NCI-H146 treated with DMSO at 0.1 percent for 48 hours (cell line): ENCODE results near the gene AGRN.

Source experiments
- DNase-seq: peaks from one replicate; lab custom pipeline; 2025; ENCODE audit not compliant: unreplicated experiment; lab: John Stamatoyannopoulos, UW

Gene AGRN

GRCh38 chr1:1079408-1080121, 59.6 kb downstream of the AGRN start:
- DNase-seq, result no peak

- DNase-seq, result no peak
Measured at GRCh38 chr1:1080122-1080757, 60.3 kb downstream of the AGRN start.

GRCh38 chr1:1080951-1081310, 61.0 kb downstream of the AGRN start:
- no peak for DNase-seq

GRCh38 chr1:1081311-1082238, 61.7 kb downstream of the AGRN start:
- no peak for DNase-seq

GRCh38 chr1:1082239-1082775, 62.4 kb downstream of the AGRN start:
- DNase-seq, result no peak

- no peak for DNase-seq
Measured at GRCh38 chr1:1082776-1083415, 63.0 kb downstream of the AGRN start.

GRCh38 chr1:1083416-1084371, 63.8 kb downstream of the AGRN start:
- DNase-seq, result no peak

GRCh38 chr1:1084372-1085170, 64.7 kb downstream of the AGRN start:
- DNase-seq, result no peak

GRCh38 chr1:1085171-1085841, 65.4 kb downstream of the AGRN start:
- DNase-seq, result no peak

GRCh38 chr1:1085911-1086841, 66.3 kb downstream of the AGRN start:
- DNase-seq, result no peak

GRCh38 chr1:1086911-1087341, 67.0 kb downstream of the AGRN start:
- DNase-seq, result no peak

GRCh38 chr1:1087351-1088028, 67.6 kb downstream of the AGRN start:
- no peak for DNase-seq

- no peak for DNase-seq
Measured at GRCh38 chr1:1088029-1088800, 68.3 kb downstream of the AGRN start.

GRCh38 chr1:1088801-1089680, 69.1 kb downstream of the AGRN start:
- DNase-seq, result no peak

GRCh38 chr1:1089731-1090423, 70.0 kb downstream of the AGRN start:
- DNase-seq, result no peak
